H4 (cell line): Measurements from ENCODE around the gene C1orf198. TPM values are rescaled to one million over a fixed set of nuclear protein-coding genes. Genes with fewer than 3 reads are reported as not detected.

ENCODE experiments used
- DNase-seq: peaks from one replicate; pipeline ENCODE4 v3.0.0-alpha.2; 2015; ENCODE audit warnings: low spot score
- total RNA-seq: library from RNA; depleted of rRNA; stranded (reverse); fragments of >200 nt; shearing (Covaris generic); gene quantifications from 2 replicates; pipeline ENCODE4 v1.2.3, GENCODE V29; 2014; rRNA removed

C1orf198 gene
- total RNA-seq: 19.0 and 23.4 TPM in 2 replicates

GRCh38 chr1:230867903-230868735, at the start of gene C1orf198:
Gene C1orf198 (minus strand): TSS chr1:230868521. CDS start chr1:230868512, 9 bp downstream.
- DNase-seq: no peak

GRCh38 chr1:230917284-230918135, 49.2 kb upstream of the C1orf198 start:
- peak; percentile 67 for DNase-seq

GRCh38 chr1:230916587-230917283, 48.4 kb upstream of the C1orf198 start:
- DNase-seq: no peak

GRCh38 chr1:230915078-230915477, 46.8 kb upstream of the C1orf198 start:
- DNase-seq: no peak

GRCh38 chr1:230913496-230913895, 45.2 kb upstream of the C1orf198 start:
- DNase-seq: no peak

GRCh38 chr1:230910755-230911117, 42.4 kb upstream of the C1orf198 start:
- no peak for DNase-seq

GRCh38 chr1:230909974-230910754, 41.8 kb upstream of the C1orf198 start:
- DNase-seq: no peak

GRCh38 chr1:230907472-230908205, 39.3 kb upstream of the C1orf198 start:
- DNase-seq: no peak

- no peak for DNase-seq
Observed at GRCh38 chr1:230906226-230906625, 37.9 kb upstream of the C1orf198 start.

GRCh38 chr1:230905733-230906132, 37.4 kb upstream of the C1orf198 start:
- DNase-seq: peak; percentile 37

GRCh38 chr1:230902349-230902923, 34.1 kb upstream of the C1orf198 start:
- DNase-seq: no peak

- DNase-seq: no peak
Observed at GRCh38 chr1:230901671-230902070, 33.4 kb upstream of the C1orf198 start.

GRCh38 chr1:230900984-230901383, 32.7 kb upstream of the C1orf198 start:
- no peak for DNase-seq

GRCh38 chr1:230899841-230900251, 31.5 kb upstream of the C1orf198 start:
- DNase-seq: no peak

- DNase-seq: no peak
Observed at GRCh38 chr1:230898748-230899147, 30.4 kb upstream of the C1orf198 start.

- no peak for DNase-seq
Observed at GRCh38 chr1:230898144-230898543, 29.8 kb upstream of the C1orf198 start.

GRCh38 chr1:230896779-230897178, 28.5 kb upstream of the C1orf198 start:
- DNase-seq: no peak

GRCh38 chr1:230895452-230895851, 27.1 kb upstream of the C1orf198 start:
- DNase-seq: no peak

- no peak for DNase-seq
Observed at GRCh38 chr1:230894664-230895063, 26.3 kb upstream of the C1orf198 start.

- DNase-seq: no peak
Observed at GRCh38 chr1:230894032-230894431, 25.7 kb upstream of the C1orf198 start.
